ENCODE data around the gene PMEPA1. TPM values are rescaled to one million over a fixed set of nuclear protein-coding genes. Genes with fewer than 3 reads are reported as not detected.
A peak's percentile ranks its signal among the peaks of the same experiment; 100 is the strongest.

The PMEPA1 gene
- polyA plus RNA-seq, 4 donors: 4.0 to 12.7 (median 9.6) TPM

GRCh38 chr20:57693002-57693582 is 16.7 kb downstream of the PMEPA1 start:
- Histone ChIP-seq H3K36me3 (ENCODE audit: control insufficient read depth in 3 of 3, insufficient read depth in 2 of 3, low read depth in 1 of 3, low read length in 3 of 3) (peaks cover 0 to 12% (median 0%) of the 10 kb centered on the region in 3 donors), H3K4me3 (ENCODE audit: low read depth in 1 of 3, low read length in 3 of 3) (no peak overlapping the region), H3K27ac (ENCODE audit: low read depth in 1 of 3, low read length in 2 of 3) (peak overlapping the region; percentile 35 to 61 (median 53)), H3K4me1 (ENCODE audit: control insufficient read depth in 3 of 3, insufficient read depth in 2 of 3, low read depth in 1 of 3, low read length in 2 of 3) (peaks cover 7 to 29% (median 9%) of the 10 kb centered on the region in 3 donors), H3K9me3 (ENCODE audit: control insufficient read depth in 2 of 2, insufficient read depth in 1 of 2, low read depth in 1 of 2, low read length in 1 of 2) (no peaks in the 10 kb centered on the region), H3K27me3 (ENCODE audit: control insufficient read depth in 3 of 3, insufficient read depth in 3 of 3, low read length in 3 of 3) (no peaks in the 10 kb centered on the region)
- DNase-seq: peak; percentile 87 to 89
- no peak for FAIRE-seq
- 12 to 52% (median 38%) methylated on average over 20 of the region's 20 CpGs for WGBS, 3 donors

- H3K4me3 ChIP-seq (ENCODE audit: low read depth in 1 of 3, low read length in 3 of 3): no peak overlapping the region
- H3K4me1 ChIP-seq (ENCODE audit: control insufficient read depth in 3 of 3, insufficient read depth in 2 of 3, low read depth in 1 of 3, low read length in 2 of 3): peaks cover 3 to 22% (median 7%) of the 10 kb centered on the region in 3 donors
- peaks cover 0 to 12% (median 0%) of the 10 kb centered on the region in 3 donors for H3K36me3 ChIP-seq (ENCODE audit: control insufficient read depth in 3 of 3, insufficient read depth in 2 of 3, low read depth in 1 of 3, low read length in 3 of 3)
- DNase-seq (no peak), FAIRE-seq (no peak)
- H3K9me3 ChIP-seq (ENCODE audit: control insufficient read depth in 2 of 2, insufficient read depth in 1 of 2, low read depth in 1 of 2, low read length in 1 of 2): no peaks in the 10 kb centered on the region
- H3K27me3 ChIP-seq (ENCODE audit: control insufficient read depth in 3 of 3, insufficient read depth in 3 of 3, low read length in 3 of 3): no peaks in the 10 kb centered on the region
- peak overlapping the region in 1 of 3 donors; percentile 61 for H3K27ac ChIP-seq (ENCODE audit: low read depth in 1 of 3, low read length in 2 of 3)
- WGBS, 3 donors: 80 to 89% (median 86%) methylated on average over 9 to 10 of the region's 10 CpGs
These were observed 17.4 kb downstream of the PMEPA1 start for GRCh38 chr20:57692393-57692792.

GRCh38 chr20:57691699-57692098 is 18.1 kb downstream of the PMEPA1 start:
- WGBS, 3 donors: 70 to 89% (median 81%) methylated on average over 12 of the region's 12 CpGs

GRCh38 chr20:57690525-57690924 is 19.3 kb downstream of the PMEPA1 start:
- no peak for DNase-seq
- Histone ChIP-seq H3K27me3 (ENCODE audit: control insufficient read depth in 3 of 3, insufficient read depth in 3 of 3, low read length in 3 of 3) (no peaks in the 10 kb centered on the region), H3K4me3 (ENCODE audit: low read depth in 1 of 3, low read length in 3 of 3) (no peak overlapping the region), H3K27ac (ENCODE audit: low read depth in 1 of 3, low read length in 2 of 3) (no peak overlapping the region), H3K9me3 (ENCODE audit: control insufficient read depth in 2 of 2, insufficient read depth in 1 of 2, low read depth in 1 of 2, low read length in 1 of 2) (no peaks in the 10 kb centered on the region), H3K36me3 (ENCODE audit: control insufficient read depth in 3 of 3, insufficient read depth in 2 of 3, low read depth in 1 of 3, low read length in 3 of 3) (peaks cover 0 to 14% (median 0%) of the 10 kb centered on the region in 3 donors), H3K4me1 (ENCODE audit: control insufficient read depth in 3 of 3, insufficient read depth in 2 of 3, low read depth in 1 of 3, low read length in 2 of 3) (peaks cover 2 to 22% (median 2%) of the 10 kb centered on the region in 3 donors)
- FAIRE-seq: no peak
- WGBS, 3 donors: 78 to 84% (median 82%) methylated on average over 15 of the region's 15 CpGs

More at GRCh38 chr20:57691699-57692098, 18.1 kb downstream of the PMEPA1 start:
- Histone ChIP-seq H3K27me3 (ENCODE audit: control insufficient read depth in 3 of 3, insufficient read depth in 3 of 3, low read length in 3 of 3) (no peaks in the 10 kb centered on the region), H3K9me3 (ENCODE audit: control insufficient read depth in 2 of 2, insufficient read depth in 1 of 2, low read depth in 1 of 2, low read length in 1 of 2) (no peaks in the 10 kb centered on the region), H3K27ac (ENCODE audit: low read depth in 1 of 3, low read length in 2 of 3) (no peak overlapping the region), H3K4me3 (ENCODE audit: low read depth in 1 of 3, low read length in 3 of 3) (no peak overlapping the region), H3K36me3 (ENCODE audit: control insufficient read depth in 3 of 3, insufficient read depth in 2 of 3, low read depth in 1 of 3, low read length in 3 of 3) (peaks cover 0 to 14% (median 0%) of the 10 kb centered on the region in 3 donors), H3K4me1 (ENCODE audit: control insufficient read depth in 3 of 3, insufficient read depth in 2 of 3, low read depth in 1 of 3, low read length in 2 of 3) (peaks cover 2 to 20% (median 2%) of the 10 kb centered on the region in 3 donors)
- FAIRE-seq (no peak), DNase-seq (no peak)

GRCh38 chr20:57689745-57690481 is 19.9 kb downstream of the PMEPA1 start:
- no peak for FAIRE-seq
- WGBS, 3 donors: 88 to 92% (median 89%) methylated on average over 23 of the region's 23 CpGs

GRCh38 chr20:57688864-57689263 is 21.0 kb downstream of the PMEPA1 start:
- 71 to 86% (median 83%) methylated on average over 16 of the region's 16 CpGs for WGBS, 3 donors
- DNase-seq (no peak), FAIRE-seq (no peak)
- Histone ChIP-seq H3K36me3 (ENCODE audit: control insufficient read depth in 3 of 3, insufficient read depth in 2 of 3, low read depth in 1 of 3, low read length in 3 of 3) (peaks cover 0 to 12% (median 0%) of the 10 kb centered on the region in 3 donors), H3K9me3 (ENCODE audit: control insufficient read depth in 2 of 2, insufficient read depth in 1 of 2, low read depth in 1 of 2, low read length in 1 of 2) (no peaks in the 10 kb centered on the region), H3K4me1 (ENCODE audit: control insufficient read depth in 3 of 3, insufficient read depth in 2 of 3, low read depth in 1 of 3, low read length in 2 of 3) (peaks cover 2 to 20% (median 2%) of the 10 kb centered on the region in 3 donors), H3K27ac (ENCODE audit: low read depth in 1 of 3, low read length in 2 of 3) (no peak overlapping the region), H3K4me3 (ENCODE audit: low read depth in 1 of 3, low read length in 3 of 3) (no peak overlapping the region), H3K27me3 (ENCODE audit: control insufficient read depth in 3 of 3, insufficient read depth in 3 of 3, low read length in 3 of 3) (no peaks in the 10 kb centered on the region)

More at GRCh38 chr20:57689745-57690481, 19.9 kb downstream of the PMEPA1 start:
- H3K9me3 ChIP-seq (ENCODE audit: control insufficient read depth in 2 of 2, insufficient read depth in 1 of 2, low read depth in 1 of 2, low read length in 1 of 2): no peaks in the 10 kb centered on the region
- no peaks in the 10 kb centered on the region for H3K27me3 ChIP-seq (ENCODE audit: control insufficient read depth in 3 of 3, insufficient read depth in 3 of 3, low read length in 3 of 3)
- peaks cover 0 to 12% (median 0%) of the 10 kb centered on the region in 3 donors for H3K36me3 ChIP-seq (ENCODE audit: control insufficient read depth in 3 of 3, insufficient read depth in 2 of 3, low read depth in 1 of 3, low read length in 3 of 3)
- no peak overlapping the region for H3K4me3 ChIP-seq (ENCODE audit: low read depth in 1 of 3, low read length in 3 of 3)
- H3K27ac ChIP-seq (ENCODE audit: low read depth in 1 of 3, low read length in 2 of 3): no peak overlapping the region
- peaks cover 2 to 22% (median 2%) of the 10 kb centered on the region in 3 donors for H3K4me1 ChIP-seq (ENCODE audit: control insufficient read depth in 3 of 3, insufficient read depth in 2 of 3, low read depth in 1 of 3, low read length in 2 of 3)
- no peak for DNase-seq

GRCh38 chr20:57688295-57688694 is 21.5 kb downstream of the PMEPA1 start:
- Histone ChIP-seq H3K4me1 (ENCODE audit: control insufficient read depth in 3 of 3, insufficient read depth in 2 of 3, low read depth in 1 of 3, low read length in 2 of 3) (peaks cover 0 to 17% (median 2%) of the 10 kb centered on the region in 3 donors), H3K27me3 (ENCODE audit: control insufficient read depth in 3 of 3, insufficient read depth in 3 of 3, low read length in 3 of 3) (no peaks in the 10 kb centered on the region), H3K27ac (ENCODE audit: low read depth in 1 of 3, low read length in 2 of 3) (no peak overlapping the region), H3K36me3 (ENCODE audit: control insufficient read depth in 3 of 3, insufficient read depth in 2 of 3, low read depth in 1 of 3, low read length in 3 of 3) (peaks cover 0 to 9% (median 0%) of the 10 kb centered on the region in 3 donors), H3K9me3 (ENCODE audit: control insufficient read depth in 2 of 2, insufficient read depth in 1 of 2, low read depth in 1 of 2, low read length in 1 of 2) (no peaks in the 10 kb centered on the region), H3K4me3 (ENCODE audit: low read depth in 1 of 3, low read length in 3 of 3) (no peak overlapping the region)
- no peak for DNase-seq
- WGBS, 3 donors: 75 to 91% (median 83%) methylated on average over 5 of the region's 5 CpGs
- FAIRE-seq: no peak

- WGBS, 3 donors: 68 to 81% (median 69%) methylated on average over 12 of the region's 12 CpGs
- Histone ChIP-seq H3K9me3 (ENCODE audit: control insufficient read depth in 2 of 2, insufficient read depth in 1 of 2, low read depth in 1 of 2, low read length in 1 of 2) (no peaks in the 10 kb centered on the region), H3K4me1 (ENCODE audit: control insufficient read depth in 3 of 3, insufficient read depth in 2 of 3, low read depth in 1 of 3, low read length in 2 of 3) (peaks cover 0 to 9% (median 2%) of the 10 kb centered on the region in 3 donors), H3K36me3 (ENCODE audit: control insufficient read depth in 3 of 3, insufficient read depth in 2 of 3, low read depth in 1 of 3, low read length in 3 of 3) (peaks cover 0 to 10% (median 0%) of the 10 kb centered on the region in 3 donors), H3K27ac (ENCODE audit: low read depth in 1 of 3, low read length in 2 of 3) (no peak overlapping the region), H3K4me3 (ENCODE audit: low read depth in 1 of 3, low read length in 3 of 3) (no peak overlapping the region), H3K27me3 (ENCODE audit: control insufficient read depth in 3 of 3, insufficient read depth in 3 of 3, low read length in 3 of 3) (no peaks in the 10 kb centered on the region)
- peak in 1 of 2 donors; percentile 61 for DNase-seq
- no peak for FAIRE-seq
These were observed 22.7 kb downstream of the PMEPA1 start for GRCh38 chr20:57686931-57687652.
